Testis (tissue), 2 donors: ENCODE results near the gene TFAP2D.

Source experiments
- CTCF ChIP-seq, 3 experiments: fragments of 450-650 bp in 2 of 3; fragments of 200-600 bp in 1 of 3; sonication (generic) in 1 of 3; IDR thresholded peaks; one replicate each; pipeline ENCODE4 v1.5.1; 2016 to 2019; ENCODE audit warnings: antibody characterized with exemption in 3 of 3, mild to moderate bottlenecking in 2 of 3, moderate library complexity in 1 of 3
- POLR2A ChIP-seq: fragments of 450-650 bp; IDR thresholded peaks from one replicate; pipeline ENCODE4 v1.6.1; 2017; ENCODE audit warnings: antibody characterized with exemption, mild to moderate bottlenecking, moderate library complexity

- TF ChIP-seq CTCF (IDR thresholded peaks at IDR 0.05) (no peak), POLR2A (no peak)
These were observed 1.6 kb upstream of the TFAP2D start for GRCh38 chr6:50711686-50712085.
